NCI-H345 treated with DMSO at 0.1 percent for 48 hours (cell line): ENCODE results near the gene PLXNB2.
"Not testable (repeated sequence)": the region's sequence is repeated elsewhere in the genome, so short reads cannot be mapped to it uniquely, and the experiment has no call there.

ENCODE experiments used
- DNase-seq: peaks from one replicate; lab custom pipeline; 2025; ENCODE audit not compliant: unreplicated experiment; lab: John Stamatoyannopoulos, UW

Gene PLXNB2

GRCh38 chr22:50282361-50283155 lies 24.9 kb downstream of the PLXNB2 start:
- DNase-seq: no peak

DNA sequence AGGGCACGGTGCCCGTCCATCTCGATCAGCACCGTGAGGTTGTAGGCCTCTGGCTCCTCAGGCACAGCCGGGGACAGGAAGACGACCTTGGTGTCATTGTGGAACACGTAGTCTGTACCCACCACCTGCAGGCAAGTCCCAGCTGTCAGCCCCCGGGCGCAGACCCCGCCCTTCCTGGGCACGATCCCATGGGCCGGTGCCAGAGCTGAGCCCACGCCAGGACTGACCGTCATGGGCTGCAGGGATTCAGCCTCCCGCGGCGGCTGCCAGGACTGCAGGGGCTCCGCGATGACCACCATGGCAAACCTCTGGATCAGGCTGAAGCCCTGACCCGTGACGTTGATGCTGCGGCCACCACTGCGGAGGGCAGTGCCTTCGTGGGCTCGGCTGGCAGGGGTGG lies 25.5 kb downstream of the PLXNB2 start:
- DNase-seq: no peak

DNA sequence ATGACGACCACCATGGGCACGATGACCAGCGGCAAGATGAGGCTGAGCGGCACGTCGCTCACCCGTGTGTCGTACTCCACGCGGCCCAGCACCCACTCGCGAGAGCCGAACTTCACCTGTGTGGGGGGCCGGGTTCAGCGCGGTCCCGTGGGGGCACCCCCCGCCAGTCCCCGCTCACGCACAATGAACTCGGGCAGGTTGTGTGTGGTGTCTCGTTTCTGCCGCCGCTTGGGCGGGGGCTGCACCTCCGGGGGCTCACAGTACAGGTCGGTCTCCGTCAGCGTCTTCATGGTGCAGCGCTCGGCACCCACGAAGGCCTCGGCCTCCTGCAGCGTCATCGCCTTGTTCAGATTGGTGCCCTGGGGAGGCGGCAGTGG lies 26.1 kb downstream of the PLXNB2 start:
- DNase-seq: no peak

DNA sequence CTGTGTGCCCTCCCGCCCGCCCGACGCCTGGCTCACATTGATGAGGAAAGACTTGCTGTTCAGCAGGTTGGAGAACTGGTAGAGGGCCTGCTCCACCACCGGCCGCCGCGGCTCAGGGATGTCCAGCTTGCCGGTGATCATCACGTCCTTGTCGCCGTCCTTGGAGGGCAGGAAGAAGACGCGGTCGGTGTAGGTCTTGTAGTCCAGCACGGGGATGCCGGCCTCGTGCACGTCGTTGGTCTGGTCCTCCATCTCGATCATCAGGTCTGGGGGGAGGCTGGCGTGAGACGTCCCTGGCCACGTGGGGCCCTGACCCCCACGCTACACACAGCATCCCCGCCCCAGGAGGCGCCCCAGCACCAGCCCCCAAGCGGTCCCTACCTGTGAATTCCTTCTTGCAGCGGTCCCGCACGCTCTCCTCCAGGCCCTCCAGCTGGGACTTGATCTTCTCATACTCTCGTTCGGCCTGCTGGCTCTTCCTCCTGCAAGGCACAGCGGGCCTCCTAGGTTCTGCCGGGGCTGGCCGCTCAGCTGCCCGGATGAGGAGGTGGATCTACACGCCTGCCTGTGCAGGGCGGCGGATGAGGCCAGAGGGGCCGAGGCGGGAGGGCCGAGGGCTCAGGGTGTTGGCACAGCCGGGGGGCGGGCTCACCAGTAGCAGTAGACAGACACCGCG lies 26.6 kb downstream of the PLXNB2 start:
- DNase-seq: no peak

DNA sequence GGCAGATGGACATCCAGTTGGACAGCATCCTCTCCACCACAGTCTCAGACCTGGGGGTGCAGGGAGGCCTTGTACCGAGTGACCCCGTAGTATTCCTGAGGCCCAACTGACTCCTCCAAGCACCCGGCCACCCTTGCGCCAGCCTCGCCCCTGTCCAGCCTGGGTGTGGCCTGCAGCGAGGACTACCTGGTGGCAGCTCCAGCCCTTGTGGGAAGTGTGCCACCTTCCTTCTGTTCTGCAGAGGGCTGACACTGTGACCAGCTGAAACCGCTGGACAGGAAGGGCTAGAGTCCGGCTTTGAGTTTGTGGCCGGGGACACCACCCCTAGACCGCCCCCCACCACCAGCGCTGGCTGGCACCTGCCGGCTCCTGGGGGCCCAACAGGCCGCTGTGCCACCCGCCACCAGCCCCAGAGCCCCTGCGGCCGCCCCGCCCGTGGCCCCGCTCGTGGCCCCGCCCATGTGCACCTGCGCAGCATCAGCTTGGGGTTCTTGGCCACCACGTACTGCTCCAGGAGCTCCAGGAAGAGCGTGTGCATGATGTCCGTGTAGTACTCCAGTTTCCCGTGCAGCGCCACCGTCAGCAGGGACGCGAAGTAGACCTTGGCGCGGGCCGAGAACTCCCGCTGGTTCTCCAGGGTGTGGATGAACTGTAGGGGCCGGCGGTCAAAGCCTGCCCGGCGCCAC lies 27.3 kb downstream of the PLXNB2 start:
- DNase-seq: no peak

- no peak for DNase-seq
Observed at GRCh38 chr22:50278956-50279619, 28.4 kb downstream of the PLXNB2 start.

DNA sequence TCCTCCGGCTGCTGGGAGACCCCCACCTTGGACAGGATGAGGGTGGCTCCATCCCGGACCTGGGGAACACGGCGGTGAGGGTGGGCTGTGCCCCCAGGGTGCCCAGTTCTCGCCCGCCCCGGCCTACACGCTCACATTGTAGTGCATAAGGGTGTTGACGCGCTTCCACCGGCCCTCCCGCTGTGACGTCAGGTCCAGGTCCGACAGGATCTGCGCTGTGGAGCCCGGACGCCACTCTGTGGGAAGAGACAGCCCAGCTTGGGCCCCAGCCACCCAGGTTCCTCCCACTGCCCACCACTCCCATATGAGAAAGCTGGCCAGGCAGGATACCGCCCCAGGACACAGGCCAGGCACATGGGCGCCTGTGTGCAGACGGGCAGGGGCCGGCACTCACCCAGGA lies 29.0 kb downstream of the PLXNB2 start:
- DNase-seq: no peak

DNA sequence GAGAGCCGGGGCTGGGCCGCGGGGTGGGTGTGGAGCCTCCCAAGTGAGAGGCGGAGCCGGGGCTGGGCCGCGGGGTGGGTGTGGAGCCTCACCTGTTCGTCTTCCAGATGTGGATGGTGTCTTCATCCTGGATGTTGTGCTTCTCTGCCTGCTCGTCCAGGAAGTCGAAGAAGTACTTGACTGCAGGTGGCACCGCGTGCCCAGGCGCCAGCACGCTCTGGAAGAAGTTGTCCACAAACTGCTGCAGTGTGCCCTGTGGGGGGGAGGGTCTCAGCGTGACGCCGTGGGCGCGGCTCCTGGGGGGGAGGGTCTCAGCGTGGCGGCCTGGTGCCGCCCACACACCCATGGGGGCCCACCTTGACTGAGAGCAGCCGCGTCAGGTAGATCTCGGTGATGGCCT lies 29.7 kb downstream of the PLXNB2 start:
- no peak for DNase-seq

DNA sequence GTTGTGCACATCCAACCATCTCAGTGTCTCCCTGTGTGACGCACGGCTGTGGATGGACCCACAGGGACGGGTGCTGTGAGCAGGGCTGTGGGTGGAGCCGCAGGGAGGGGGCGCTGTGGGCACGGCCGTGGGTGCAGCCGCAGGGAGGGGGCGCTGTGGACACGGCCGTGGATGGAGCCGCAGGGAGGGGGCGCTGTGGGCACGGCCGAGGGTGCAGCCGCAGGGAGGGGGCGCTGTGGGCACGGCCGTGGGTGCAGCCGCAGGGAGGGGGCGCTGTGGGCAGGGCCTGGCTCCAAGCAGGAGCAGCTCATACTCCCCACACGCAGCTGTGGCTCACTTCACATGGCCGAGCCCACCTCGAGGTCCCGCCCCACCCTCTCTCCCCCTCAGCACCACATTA lies 31.3 kb downstream of the PLXNB2 start:
- no peak for DNase-seq

GRCh38 chr22:50275181-50276055 lies 32.0 kb downstream of the PLXNB2 start:
- no peak for DNase-seq

GRCh38 chr22:50274771-50275170 lies 32.7 kb downstream of the PLXNB2 start:
- DNase-seq: no peak

DNA sequence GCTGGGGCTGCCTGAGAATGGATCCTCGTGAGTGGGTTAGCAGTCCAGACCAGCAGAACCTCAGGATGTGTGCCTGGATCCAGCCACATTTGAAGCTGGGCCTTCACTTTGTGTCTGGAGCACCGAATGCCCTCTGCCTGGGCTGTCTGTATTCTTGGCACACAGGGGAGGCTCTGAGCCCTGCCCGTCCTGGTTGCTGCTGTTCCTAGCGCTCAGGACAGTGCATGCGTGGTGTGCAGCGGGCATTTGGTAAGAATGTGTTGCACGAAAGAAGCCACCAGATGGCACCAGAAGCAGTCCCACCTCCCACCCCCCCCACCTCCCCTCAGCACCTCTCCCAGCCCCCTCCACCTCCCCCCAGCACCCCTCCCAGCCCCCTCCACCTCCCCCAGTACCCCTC lies 33.1 kb downstream of the PLXNB2 start:
- DNase-seq: no peak

DNA sequence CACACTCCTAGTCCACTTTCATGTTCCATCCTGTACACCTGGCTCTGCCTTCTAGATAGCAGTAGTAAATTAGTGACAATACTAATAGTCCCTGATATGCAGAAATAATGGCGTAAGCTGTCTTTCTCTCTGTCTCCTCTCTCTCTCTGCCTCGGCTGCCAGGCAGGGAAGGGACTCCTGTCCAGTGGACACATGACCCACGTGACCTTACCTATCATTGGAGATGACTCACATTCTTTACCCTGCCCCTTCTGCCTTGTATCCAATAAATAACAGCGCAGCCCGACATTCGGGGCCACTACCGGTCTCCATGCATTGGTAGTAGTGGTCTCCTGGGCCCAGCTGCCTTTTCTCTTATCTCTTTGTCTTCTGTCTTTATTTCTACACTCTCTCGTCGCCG lies 33.7 kb downstream of the PLXNB2 start:
- DNase-seq: not testable (repeated sequence)

DNA sequence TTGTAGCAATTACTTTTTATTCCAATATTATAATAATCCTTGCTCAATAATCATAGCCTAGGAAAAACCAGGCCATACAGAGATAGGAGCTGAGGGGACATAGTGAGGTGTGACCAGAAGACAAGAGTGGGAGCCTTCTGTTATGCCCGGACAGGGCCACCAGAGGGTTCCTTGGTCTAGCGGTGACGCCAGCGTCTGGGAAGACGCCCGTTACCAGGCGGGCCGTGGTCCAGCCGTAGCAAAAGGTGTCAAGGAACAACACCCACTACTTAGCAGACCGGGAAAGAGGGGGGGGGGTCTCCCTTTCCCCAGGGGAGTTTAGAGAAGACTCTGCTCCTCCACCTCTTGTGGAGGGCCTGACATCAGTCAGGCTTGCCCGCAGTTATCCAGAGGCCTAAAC lies 34.1 kb downstream of the PLXNB2 start:
- DNase-seq: not testable (repeated sequence)

DNA sequence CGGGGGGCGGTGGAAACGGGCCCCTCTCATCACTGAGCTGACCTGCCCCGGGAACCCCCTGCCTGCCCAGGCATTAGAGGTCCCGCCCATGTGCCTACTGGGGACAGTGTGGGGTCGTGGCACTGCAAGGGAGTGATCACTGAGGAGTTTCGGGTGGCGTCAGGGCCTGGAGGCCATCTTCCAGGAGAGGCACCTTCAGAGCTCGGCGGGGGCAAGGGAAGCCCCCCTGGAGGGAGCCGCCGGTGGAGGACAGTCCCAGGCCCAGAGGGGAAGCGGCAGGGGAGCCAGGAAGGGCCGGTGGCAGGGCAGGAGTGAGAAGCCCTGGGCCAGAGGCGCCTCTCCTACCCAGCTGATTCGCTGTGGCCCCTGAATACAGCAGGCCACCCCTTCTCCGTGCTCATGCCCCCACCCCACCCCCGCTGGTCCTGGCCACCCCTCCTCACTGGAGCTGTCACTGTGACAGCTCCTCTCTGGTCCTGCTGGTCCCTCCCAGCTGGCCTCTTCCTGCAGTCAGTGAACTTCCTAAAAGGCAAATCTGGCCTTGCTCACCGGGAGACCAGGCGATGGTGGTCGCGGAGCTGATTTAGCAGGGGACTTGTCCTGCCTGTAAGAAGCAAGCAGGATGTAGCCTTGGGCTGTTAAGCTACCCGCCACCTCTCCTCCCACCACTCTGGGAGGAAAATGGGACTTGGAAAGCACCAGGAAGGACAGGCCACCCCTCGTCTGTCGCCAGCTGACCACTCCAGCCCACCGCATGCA lies 35.2 kb downstream of the PLXNB2 start:
- DNase-seq: no peak

- DNase-seq: no peak
Observed at GRCh38 chr22:50271519-50271970, 35.9 kb downstream of the PLXNB2 start.

DNA sequence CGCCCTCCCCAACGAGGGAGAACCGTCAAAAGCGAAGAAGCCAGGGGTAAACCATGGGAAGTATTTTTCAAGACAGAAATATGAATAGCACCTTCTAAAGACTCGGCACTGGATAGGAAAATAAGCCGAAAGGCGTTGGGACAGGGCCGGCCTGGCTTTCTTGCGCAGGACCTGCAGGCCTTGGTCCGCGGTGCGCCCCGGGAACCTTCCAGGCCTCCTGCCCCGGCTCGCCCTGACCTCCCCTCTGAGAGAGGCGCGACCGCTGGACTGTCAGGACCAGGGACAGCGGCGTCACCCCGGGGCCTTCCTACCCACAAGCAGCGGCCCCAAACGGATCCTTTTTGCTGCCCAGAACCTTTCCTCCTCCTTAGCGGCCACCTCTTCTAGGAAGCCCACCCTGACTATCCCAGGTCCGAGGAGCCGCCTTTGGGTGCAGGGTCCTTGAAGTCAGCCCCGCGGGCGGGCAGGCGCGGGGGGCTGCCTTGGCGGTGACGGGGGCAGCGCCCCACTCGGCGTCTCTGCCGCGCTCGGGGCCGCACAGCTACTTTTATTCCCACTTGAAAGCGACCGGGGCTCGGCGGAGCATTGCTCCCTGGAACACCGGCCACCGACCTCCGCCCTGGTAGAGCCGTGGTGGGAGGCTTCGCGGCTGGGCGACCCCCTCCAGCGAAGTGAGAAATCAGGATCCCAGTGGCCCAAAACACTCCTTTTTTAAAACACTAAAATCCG lies 36.6 kb downstream of the PLXNB2 start:
- no peak for DNase-seq

- DNase-seq: no peak
Observed at GRCh38 chr22:50269970-50270665, 37.3 kb downstream of the PLXNB2 start, which contains the start of gene MAPK11. TSS of gene MAPK11 (minus strand) at chr22:50270380. CDS start at chr22:50270292, 88 bp downstream.
